ENCODE measurements around the gene APLN. TPM values are rescaled to one million over a fixed set of nuclear protein-coding genes. Genes with fewer than 3 reads are reported as not detected.

Gene APLN
- polyA plus RNA-seq, 1 donor (not counting 4 experiments of a cell fraction or from before 2014, with no cell fraction given): 1.8 TPM

DNA sequence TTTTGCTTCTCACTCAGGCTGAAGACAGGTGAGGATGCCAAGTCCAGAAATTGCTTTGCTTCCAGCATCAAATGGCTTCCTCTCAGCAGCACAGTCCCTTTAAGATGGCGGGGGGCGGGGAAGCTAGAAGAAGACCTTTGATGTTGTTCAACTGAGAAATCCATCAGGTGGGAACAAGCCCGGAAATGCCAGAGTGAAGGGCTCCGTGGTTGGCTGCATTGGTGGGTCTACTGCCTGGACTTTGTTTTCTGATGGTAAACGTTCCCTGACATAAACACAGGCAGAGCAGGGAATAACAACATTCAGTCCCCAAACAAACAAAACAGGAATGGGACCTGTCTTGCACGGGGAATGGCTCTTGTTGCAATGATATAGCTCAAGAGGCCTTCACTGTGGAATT, 37.3 kb downstream of the APLN start:
- no peaks in the 10 kb centered on the region for H3K9me1 ChIP-seq (ENCODE audit: control insufficient read depth, extremely low read depth, insufficient read depth, low read length)
- no peak for TF ChIP-seq EZH2 (IDR thresholded peaks at IDR 0.05; ENCODE audit: low read length)
- TF ChIP-seq, protein P1, sequence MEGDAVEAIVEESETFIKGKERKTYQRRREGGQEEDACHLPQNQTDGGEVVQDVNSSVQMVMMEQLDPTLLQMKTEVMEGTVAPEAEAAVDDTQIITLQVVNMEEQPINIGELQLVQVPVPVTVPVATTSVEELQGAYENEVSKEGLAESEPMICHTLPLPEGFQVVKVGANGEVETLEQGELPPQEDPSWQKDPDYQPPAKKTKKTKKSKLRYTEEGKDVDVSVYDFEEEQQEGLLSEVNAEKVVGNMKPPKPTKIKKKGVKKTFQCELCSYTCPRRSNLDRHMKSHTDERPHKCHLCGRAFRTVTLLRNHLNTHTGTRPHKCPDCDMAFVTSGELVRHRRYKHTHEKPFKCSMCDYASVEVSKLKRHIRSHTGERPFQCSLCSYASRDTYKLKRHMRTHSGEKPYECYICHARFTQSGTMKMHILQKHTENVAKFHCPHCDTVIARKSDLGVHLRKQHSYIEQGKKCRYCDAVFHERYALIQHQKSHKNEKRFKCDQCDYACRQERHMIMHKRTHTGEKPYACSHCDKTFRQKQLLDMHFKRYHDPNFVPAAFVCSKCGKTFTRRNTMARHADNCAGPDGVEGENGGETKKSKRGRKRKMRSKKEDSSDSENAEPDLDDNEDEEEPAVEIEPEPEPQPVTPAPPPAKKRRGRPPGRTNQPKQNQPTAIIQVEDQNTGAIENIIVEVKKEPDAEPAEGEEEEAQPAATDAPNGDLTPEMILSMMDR (optimal IDR thresholded peaks at IDR 0.05 in 1 of 3, IDR thresholded peaks at IDR 0.05 in 1 of 3, conservative IDR thresholded peaks at IDR 0.05 in 1 of 3; ENCODE audit: extremely low read depth in 1 of 3, insufficient read depth in 2 of 3, low read length in 3 of 3): no peak
- no peaks in the 10 kb centered on the region for H3K9me3 ChIP-seq (ENCODE audit: control insufficient read depth, low read depth, low read length)
- H3K27ac ChIP-seq (ENCODE audit: control insufficient read depth, insufficient read depth, low read length): no peak overlapping the region
- H3K36me3 ChIP-seq (ENCODE audit: control insufficient read depth in 2 of 2, extremely low read depth in 1 of 2, insufficient read depth in 2 of 2, low read length in 2 of 2): no peaks in the 10 kb centered on the region
- FAIRE-seq (no peak), DNase-seq (ENCODE audit: low read depth, low spot score) (no peak)
- H2AFZ ChIP-seq (ENCODE audit: control insufficient read depth, low read length): no peak overlapping the region
- H4K20me1 ChIP-seq (ENCODE audit: control insufficient read depth, extremely low read depth, insufficient read depth, low read length): no peaks in the 10 kb centered on the region
- H3K4me2 ChIP-seq (ENCODE audit: control insufficient read depth, extremely low read depth, insufficient read depth, low read depth, low read length): no peak overlapping the region
- dilution Hi-C loops (cut with MboI; ENCODE audit: extremely low pct_ligation_motif_present, low sequenced_read_pairs): no loop called here
- H3K4me1 ChIP-seq (ENCODE audit: control insufficient read depth, extremely low read depth, insufficient read depth, low read length): peaks cover 7% of the 10 kb centered on the region
- H3K9ac ChIP-seq (ENCODE audit: control insufficient read depth, extremely low read depth, insufficient read depth, low read length): no peak overlapping the region
- no peaks in the 10 kb centered on the region for H3K79me2 ChIP-seq (ENCODE audit: control insufficient read depth, insufficient read depth, low read length)
- H3K27me3 ChIP-seq (ENCODE audit: control insufficient read depth, extremely low read depth, insufficient read depth, low read length): no peaks in the 10 kb centered on the region
- no peak overlapping the region for H3K4me3 ChIP-seq (ENCODE audit: control insufficient read depth in 2 of 3, extremely low read depth in 1 of 3, insufficient read depth in 2 of 3, low read depth in 1 of 3, low read length in 3 of 3)

DNA sequence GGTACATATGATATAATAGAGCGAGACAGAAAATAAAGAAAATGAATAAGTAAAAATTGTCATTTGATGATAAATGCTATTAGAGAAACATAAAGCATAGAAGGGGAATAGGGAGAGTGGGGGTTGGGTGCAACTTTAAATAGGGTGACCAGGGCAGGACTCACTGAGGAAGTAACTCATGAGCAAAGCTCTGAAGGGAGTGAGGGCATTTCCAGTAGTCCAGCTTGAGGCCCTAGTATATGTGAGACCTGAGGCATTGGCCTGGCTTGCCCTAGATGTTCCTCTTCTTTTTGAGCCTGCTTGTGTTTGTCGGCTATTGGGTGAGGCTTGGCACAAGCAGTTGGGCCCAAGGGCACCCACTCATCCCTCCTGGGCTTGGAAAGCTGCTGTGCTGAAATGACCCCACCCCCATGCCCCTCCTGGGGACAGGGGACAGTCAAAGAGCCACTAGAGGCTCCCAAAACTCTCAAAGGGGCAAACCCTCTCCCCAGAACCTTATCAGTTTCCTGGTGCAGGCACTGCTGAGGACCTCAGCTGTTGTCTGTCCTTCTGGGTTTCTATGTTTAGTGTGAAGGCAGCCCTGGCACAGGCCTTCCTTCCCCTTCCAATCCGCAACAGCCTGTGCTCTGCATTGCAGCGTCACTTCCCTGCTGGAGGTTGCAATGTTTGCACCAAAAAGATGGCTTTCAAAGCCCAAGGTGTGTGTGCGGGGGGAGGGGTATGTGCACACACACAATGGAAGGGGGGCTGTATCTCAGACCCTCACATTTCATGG, 40.1 kb downstream of the APLN start:
- TF ChIP-seq, protein P1 (optimal IDR thresholded peaks at IDR 0.05 in 1 of 3, IDR thresholded peaks at IDR 0.05 in 1 of 3, conservative IDR thresholded peaks at IDR 0.05 in 1 of 3; ENCODE audit: extremely low read depth in 1 of 3, insufficient read depth in 2 of 3, low read length in 3 of 3): no peak
- TF ChIP-seq EZH2 (IDR thresholded peaks at IDR 0.05; ENCODE audit: low read length): no peak
- dilution Hi-C loops (cut with MboI; ENCODE audit: extremely low pct_ligation_motif_present, low sequenced_read_pairs): no loop called here
- H3K9me3 ChIP-seq (ENCODE audit: control insufficient read depth, low read depth, low read length): no peaks in the 10 kb centered on the region
- FAIRE-seq: no peak
- H3K79me2 ChIP-seq (ENCODE audit: control insufficient read depth, insufficient read depth, low read length): no peaks in the 10 kb centered on the region
- peaks cover 4% of the 10 kb centered on the region for H3K4me1 ChIP-seq (ENCODE audit: control insufficient read depth, extremely low read depth, insufficient read depth, low read length)
- no peak overlapping the region for H2AFZ ChIP-seq (ENCODE audit: control insufficient read depth, low read length)
- no peak overlapping the region for H3K4me2 ChIP-seq (ENCODE audit: control insufficient read depth, extremely low read depth, insufficient read depth, low read depth, low read length)
- no peak overlapping the region for H3K9ac ChIP-seq (ENCODE audit: control insufficient read depth, extremely low read depth, insufficient read depth, low read length)
- no peaks in the 10 kb centered on the region for H3K9me1 ChIP-seq (ENCODE audit: control insufficient read depth, extremely low read depth, insufficient read depth, low read length)
- H3K4me3 ChIP-seq (ENCODE audit: control insufficient read depth in 2 of 3, extremely low read depth in 1 of 3, insufficient read depth in 2 of 3, low read depth in 1 of 3, low read length in 3 of 3): no peak overlapping the region
- no peak for DNase-seq (ENCODE audit: low read depth, low spot score)
- no peaks in the 10 kb centered on the region for H4K20me1 ChIP-seq (ENCODE audit: control insufficient read depth, extremely low read depth, insufficient read depth, low read length)
- no peaks in the 10 kb centered on the region for H3K36me3 ChIP-seq (ENCODE audit: control insufficient read depth in 2 of 2, extremely low read depth in 1 of 2, insufficient read depth in 2 of 2, low read length in 2 of 2)
- H3K27me3 ChIP-seq (ENCODE audit: control insufficient read depth, extremely low read depth, insufficient read depth, low read length): no peaks in the 10 kb centered on the region
- no peak overlapping the region for H3K27ac ChIP-seq (ENCODE audit: control insufficient read depth, insufficient read depth, low read length)

All from keratinocyte (primary cell).